Mucosa of descending colon (tissue), 3 donors: ENCODE measurements around the gene SOWAHC. TPM values are rescaled to one million over a fixed set of nuclear protein-coding genes. Genes with fewer than 3 reads are reported as not detected.

Source experiments
- ATAC-seq: fragments of 200-7000 bp; cut with Tn5 transposase; one replicate; pipeline ENCODE4 v1.9.1; 2020; ENCODE audit warnings: mild to moderate bottlenecking, moderate library complexity
- DNase-seq, 3 donors: peaks; one replicate each; pipeline ENCODE4 v3.0.0-alpha.2; 2020
- H3K36me3 ChIP-seq: fragments of 200-600 bp; one replicate; pipeline ENCODE4 v1.8.0; 2021; ENCODE audit warnings: low read depth, mild to moderate bottlenecking
- H3K4me1 ChIP-seq: fragments of 200-600 bp; one replicate; pipeline ENCODE4 v1.8.0; 2021; ENCODE audit warnings: low read depth, mild to moderate bottlenecking
- H3K4me3 ChIP-seq: fragments of 200-600 bp; one replicate; pipeline ENCODE4 v1.8.0; 2021; ENCODE audit warnings: mild to moderate bottlenecking
- H3K9me3 ChIP-seq: fragments of 200-600 bp; one replicate; pipeline ENCODE4 v1.8.0; 2021; ENCODE audit warnings: mild to moderate bottlenecking
- intact Hi-C, 2 donors: fragments of 100-400 bp; cut with DNase I in 1 of 2; cut with micrococcal nuclease in 1 of 2; formaldehyde crosslinking; loops; one replicate each; pipeline versions ENCODE4 v1.11.0 to v1.11.1; 2022; cut with DNase I, micrococcal nuclease
- total RNA-seq, 3 donors: library from RNA; stranded (reverse); fragmentation: NEBNext Ultra II Directional in 2 of 3; extraction: Animal tissue kit (Norgen Biotek cat#: 25700) in 2 of 3; gene quantifications; one replicate each; pipeline versions ENCODE4 v1.2.1 to v1.2.4, GENCODE V29; 2021 to 2023
- TF ChIP-seq, protein P1 (sequence below): fragments of 200-600 bp; IDR thresholded peaks from one replicate; pipeline ENCODE4 v1.8.0; 2022; ENCODE audit warnings: antibody characterized with exemption, mild to moderate bottlenecking
- donor health status: DM: no; HTN: no; CAD: no; lungs with moderate emphysema.
- donor health status: DM: no; HTN: no; CAD: no.
- donor health status: DM: no; HTN: yes; CAD: no.

The SOWAHC gene
- total RNA-seq, 3 donors from 2014 or later = 30.2 to 44.0 (median 35.8) TPM

DNA sequence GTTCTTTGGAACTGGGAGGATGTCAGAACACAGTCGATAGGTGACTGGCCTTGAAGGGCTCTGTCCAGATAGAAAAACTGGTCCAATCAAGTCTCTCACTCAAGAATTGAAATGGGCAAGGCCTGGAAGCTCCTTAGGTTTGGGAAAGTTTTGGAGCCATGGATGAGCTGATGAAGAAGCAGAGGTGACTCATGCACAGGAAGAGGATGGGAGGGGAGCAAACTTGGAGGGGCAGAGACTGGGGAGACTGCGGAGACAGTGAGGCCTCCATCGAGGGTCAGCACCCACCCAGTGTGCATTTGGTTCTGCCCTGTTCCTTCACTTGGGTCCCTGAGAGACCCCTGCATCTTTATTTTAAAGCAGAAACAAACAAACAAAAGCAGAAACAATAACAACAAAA, 41.1 kb downstream of the SOWAHC start:
- intact Hi-C loops = no loop called here
- no peak for DNase-seq
- H3K4me1 ChIP-seq = no peaks in the 10 kb centered on the region
- TF ChIP-seq, protein P1, sequence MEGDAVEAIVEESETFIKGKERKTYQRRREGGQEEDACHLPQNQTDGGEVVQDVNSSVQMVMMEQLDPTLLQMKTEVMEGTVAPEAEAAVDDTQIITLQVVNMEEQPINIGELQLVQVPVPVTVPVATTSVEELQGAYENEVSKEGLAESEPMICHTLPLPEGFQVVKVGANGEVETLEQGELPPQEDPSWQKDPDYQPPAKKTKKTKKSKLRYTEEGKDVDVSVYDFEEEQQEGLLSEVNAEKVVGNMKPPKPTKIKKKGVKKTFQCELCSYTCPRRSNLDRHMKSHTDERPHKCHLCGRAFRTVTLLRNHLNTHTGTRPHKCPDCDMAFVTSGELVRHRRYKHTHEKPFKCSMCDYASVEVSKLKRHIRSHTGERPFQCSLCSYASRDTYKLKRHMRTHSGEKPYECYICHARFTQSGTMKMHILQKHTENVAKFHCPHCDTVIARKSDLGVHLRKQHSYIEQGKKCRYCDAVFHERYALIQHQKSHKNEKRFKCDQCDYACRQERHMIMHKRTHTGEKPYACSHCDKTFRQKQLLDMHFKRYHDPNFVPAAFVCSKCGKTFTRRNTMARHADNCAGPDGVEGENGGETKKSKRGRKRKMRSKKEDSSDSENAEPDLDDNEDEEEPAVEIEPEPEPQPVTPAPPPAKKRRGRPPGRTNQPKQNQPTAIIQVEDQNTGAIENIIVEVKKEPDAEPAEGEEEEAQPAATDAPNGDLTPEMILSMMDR = no peak
- ATAC-seq = no peak
- no peaks in the 10 kb centered on the region for H3K36me3 ChIP-seq
- H3K4me3 ChIP-seq = no peak overlapping the region
- H3K9me3 ChIP-seq = no peaks in the 10 kb centered on the region

DNA sequence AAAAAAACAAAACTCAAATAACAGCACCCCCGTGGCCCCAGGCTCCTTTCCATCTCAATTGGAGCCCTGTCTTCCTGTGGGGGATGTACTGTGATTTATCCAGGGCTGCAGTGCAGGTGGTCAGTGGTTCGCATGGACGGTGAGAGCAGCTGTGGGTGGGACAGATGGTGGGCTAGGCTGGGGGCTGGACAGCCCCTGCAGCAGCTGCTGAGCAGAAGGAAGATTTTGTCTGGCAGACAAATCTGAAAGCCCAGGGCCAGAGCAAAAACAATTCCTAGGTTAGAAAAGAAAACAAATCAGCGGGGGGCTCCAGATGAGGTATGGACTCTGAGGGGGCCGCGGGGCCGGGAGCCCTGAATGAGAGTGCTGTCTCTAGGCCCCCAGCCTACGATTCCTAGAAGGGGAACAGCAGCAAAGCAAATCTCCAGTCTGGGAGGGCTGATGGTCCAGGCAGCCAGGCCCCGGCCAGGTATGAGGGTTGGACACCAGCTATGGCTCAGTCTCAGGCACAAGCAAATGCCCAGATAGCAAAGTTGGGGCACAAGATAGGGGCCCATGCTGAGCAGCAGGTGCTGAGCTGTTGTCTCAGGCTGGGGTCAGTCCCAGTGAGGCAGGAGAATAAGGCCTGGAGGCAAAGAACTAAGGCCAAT, 45.4 kb downstream of the SOWAHC start:
- TF ChIP-seq, protein P1 = no peak
- Histone ChIP-seq H3K4me1 (no peaks in the 10 kb centered on the region), H3K9me3 (no peaks in the 10 kb centered on the region), H3K36me3 (no peaks in the 10 kb centered on the region), H3K4me3 (no peak overlapping the region)
- DNase-seq (no peak), ATAC-seq (no peak)
- intact Hi-C loops = no loop called here

DNA sequence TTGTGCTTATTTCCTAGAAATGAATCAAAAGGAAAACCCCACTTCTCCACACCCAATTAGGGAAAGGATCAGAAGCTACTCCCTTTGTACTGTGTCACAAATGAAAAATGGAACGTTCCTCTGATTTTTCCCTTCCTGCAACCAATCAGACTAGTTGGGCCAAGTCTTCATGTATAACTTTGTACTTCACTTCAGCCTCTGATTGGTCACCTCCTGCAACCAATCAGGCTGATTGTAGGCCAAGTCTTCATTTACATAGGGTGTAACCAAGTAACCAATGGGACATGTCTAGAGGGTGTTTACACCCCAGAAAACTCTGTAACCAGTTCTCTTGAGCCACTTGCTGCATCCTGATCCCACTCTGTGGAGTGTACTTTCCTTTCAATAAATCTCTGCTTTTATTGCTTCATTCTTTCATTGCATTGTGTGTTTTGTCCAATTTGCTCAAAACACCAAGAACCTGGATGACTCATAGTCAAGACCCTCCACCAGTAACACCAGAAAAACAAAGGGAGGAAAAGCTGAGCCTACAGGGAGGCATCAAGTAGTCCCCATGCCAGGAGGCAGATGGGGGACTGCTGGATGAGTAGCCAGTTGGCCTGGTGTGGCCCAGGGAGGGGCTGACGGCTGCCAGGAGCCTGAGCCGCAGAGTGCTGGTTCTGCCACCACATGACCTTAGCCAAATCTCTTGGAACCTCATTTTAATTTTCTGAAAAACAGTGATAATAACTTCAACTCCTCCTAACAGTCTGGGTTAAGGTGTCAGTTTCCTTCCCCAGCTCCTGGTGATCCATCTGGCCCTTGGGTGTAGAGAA, 46.1 kb downstream of the SOWAHC start:
- no peak overlapping the region for H3K4me3 ChIP-seq
- peak; percentile 46 for ATAC-seq
- no peak for DNase-seq
- no peaks in the 10 kb centered on the region for H3K9me3 ChIP-seq
- TF ChIP-seq, protein P1 = no peak
- no peaks in the 10 kb centered on the region for H3K4me1 ChIP-seq
- no peaks in the 10 kb centered on the region for H3K36me3 ChIP-seq
- intact Hi-C loops = no loop called here

DNA sequence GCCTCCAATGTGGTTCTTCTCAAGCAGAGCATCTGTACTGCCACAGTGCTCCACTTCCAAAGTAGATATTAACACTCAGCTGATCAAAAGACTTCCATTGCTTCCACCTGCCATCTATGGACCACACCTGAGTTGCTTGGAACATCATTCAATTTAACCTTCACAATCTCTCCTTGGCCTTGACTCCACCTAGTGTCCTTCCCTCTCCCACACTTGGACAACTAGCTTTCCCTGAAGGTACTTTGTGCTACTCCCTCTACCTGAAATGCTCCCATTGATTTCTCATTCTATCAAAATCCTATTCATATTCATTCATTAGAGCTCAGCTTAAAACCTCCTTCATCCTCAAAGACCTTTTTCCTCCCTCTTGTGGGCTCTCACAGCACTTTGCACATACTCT, 48.7 kb downstream of the SOWAHC start:
- H3K4me1 ChIP-seq = no peaks in the 10 kb centered on the region
- TF ChIP-seq, protein P1 = no peak
- intact Hi-C loops = no loop called here
- ATAC-seq (peak; percentile 52), DNase-seq (no peak)
- no peaks in the 10 kb centered on the region for H3K36me3 ChIP-seq
- H3K4me3 ChIP-seq = no peak overlapping the region
- no peaks in the 10 kb centered on the region for H3K9me3 ChIP-seq

DNA sequence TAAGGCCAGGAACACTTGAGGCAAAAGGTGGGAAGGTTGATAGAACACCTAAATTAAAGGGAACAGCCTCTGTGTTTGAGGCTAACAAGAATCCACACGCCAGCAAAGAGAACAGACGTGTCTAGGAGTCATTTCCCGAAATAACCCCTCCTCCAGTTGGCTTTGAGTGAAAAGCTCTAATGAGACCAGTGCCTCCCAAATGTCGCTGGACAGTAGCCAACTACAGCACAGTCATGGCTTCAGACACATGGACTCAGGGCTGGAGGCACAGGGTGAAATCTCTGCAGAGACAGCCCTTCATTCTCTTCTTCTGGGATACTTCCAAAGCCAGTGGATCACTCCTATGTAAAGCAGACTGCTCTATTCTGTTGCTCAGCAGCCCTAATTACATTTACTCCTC, 49.6 kb downstream of the SOWAHC start:
- DNase-seq = peak in 1 of 3 donors; percentile 38
- H3K9me3 ChIP-seq = no peaks in the 10 kb centered on the region
- H3K36me3 ChIP-seq = no peaks in the 10 kb centered on the region
- ATAC-seq = peak; percentile 34
- H3K4me1 ChIP-seq = no peaks in the 10 kb centered on the region
- TF ChIP-seq, protein P1 = no peak
- H3K4me3 ChIP-seq = no peak overlapping the region
- intact Hi-C loops = no loop called here
